OCI-LY7 (cell line): ENCODE results near the gene B3GALNT1.

Source experiments
- CTCF ChIP-seq: fragments of 200-600 bp; sonication (generic); conservative IDR thresholded peaks from 2 replicates; pipeline ENCODE4 v1.5.1; 2014; ENCODE audit warnings: mild to moderate bottlenecking, antibody characterized with exemption, low read length, moderate library complexity, mixed read lengths
- EZH2phosphoT487 ChIP-seq: fragments of 200-600 bp; sonication (generic); IDR thresholded peaks from 2 replicates; pipeline ENCODE4 v1.6.1; 2018; ENCODE audit warnings: low read depth, borderline replicate concordance, mild to moderate bottlenecking, mixed run types, antibody characterized with exemption, low read length, moderate library complexity, mixed read lengths

- no peak for TF ChIP-seq CTCF
- no peak for TF ChIP-seq EZH2phosphoT487
Measured at GRCh38 chr3:161082063-161082462, 23.1 kb downstream of the B3GALNT1 start.
